ENCODE results near the gene CDC16. TPM values are rescaled to one million over a fixed set of nuclear protein-coding genes. Genes with fewer than 3 reads are reported as not detected.
A peak's percentile ranks its signal among the peaks of the same experiment; 100 is the strongest.
"Not testable (repeated sequence)": the region's sequence is repeated elsewhere in the genome, so short reads cannot be mapped to it uniquely, and the experiment has no call there.

CDC16 gene
- total RNA-seq, 1 donor from 2014 or later, result 28.8 TPM

GRCh38 chr13:114263578-114263977 lies 28.9 kb downstream of the CDC16 start:
- no peak for DNase-seq (ENCODE audit: low read depth in 2 of 2)

- DNase-seq (ENCODE audit: low read depth in 2 of 2), result not testable (repeated sequence)
These were observed 29.6 kb downstream of the CDC16 start for GRCh38 chr13:114264313-114264712.

GRCh38 chr13:114264886-114265611 lies 30.4 kb downstream of the CDC16 start:
- no peak for DNase-seq (ENCODE audit: low read depth in 2 of 2)

- no peak for DNase-seq (ENCODE audit: low read depth in 2 of 2)
These were observed 31.5 kb downstream of the CDC16 start for GRCh38 chr13:114266241-114266640.

DNA sequence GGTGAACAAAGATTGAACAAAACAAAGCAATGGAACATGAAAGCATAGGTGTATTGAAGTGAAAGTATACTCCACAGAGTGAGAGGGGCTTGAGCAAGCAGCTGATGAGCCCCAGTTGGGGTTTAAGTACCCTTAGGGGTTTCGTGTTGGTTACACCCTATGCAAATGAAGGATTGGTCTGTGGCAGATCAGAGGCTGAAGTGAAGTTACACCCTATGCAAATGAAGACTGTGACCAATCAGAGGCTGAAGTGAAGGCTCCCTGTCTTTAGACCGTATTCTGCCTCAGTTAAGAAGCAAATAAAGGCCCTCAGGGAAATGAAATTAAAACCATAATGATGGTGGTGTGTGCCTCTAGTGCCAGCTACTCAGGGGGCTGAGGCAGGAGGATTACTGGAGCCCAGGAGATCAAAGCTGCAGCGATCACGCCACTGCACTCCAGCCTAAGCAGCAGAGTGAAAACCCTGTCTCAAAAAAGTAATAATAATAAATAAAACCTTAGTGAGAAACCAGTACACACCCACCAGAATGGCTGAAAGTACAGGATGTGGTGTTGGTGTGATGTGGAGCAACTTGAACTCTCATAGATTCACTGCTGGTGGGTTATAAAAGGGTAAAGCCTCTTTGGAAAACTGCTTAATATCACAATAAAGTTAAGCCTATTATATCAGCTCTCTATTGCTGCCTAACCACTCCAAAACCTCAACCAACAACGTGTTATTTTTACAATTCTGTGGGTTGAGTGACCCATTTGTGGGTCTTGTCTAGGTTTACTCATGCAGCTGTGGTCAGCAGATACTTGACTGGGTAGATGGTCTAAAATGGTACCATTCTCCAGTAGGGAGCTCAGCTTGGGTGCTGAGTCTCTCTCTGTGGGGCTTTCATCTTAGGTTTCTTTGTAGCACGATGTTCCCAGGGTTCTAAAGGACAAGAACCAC lies 33.9 kb downstream of the CDC16 start:
- DNase-seq (ENCODE audit: low read depth in 2 of 2), result no peak

DNA sequence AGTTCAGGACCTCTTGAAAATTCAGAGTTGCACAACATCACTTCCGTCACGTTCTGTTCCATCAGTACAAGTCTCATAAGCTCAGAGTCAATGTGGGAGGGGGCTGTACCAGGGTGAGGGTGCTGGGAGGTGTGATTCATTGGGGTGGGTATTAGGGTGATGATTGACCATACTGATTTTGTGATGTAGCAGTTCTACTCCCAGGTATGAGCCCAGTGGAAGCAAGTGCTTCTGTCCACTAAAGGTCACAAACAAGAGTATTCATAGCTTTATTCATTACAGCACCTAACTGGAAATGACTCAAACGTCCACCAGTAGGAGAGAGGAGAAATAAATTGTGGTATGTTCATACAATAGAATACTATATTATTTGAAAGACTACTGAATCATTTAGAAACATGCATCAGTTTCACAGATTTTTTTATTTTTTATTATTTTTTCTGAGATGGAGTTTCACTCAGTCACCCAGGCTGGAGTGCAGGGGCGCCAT lies 34.6 kb downstream of the CDC16 start:
- no peak for DNase-seq (ENCODE audit: low read depth in 2 of 2)

DNA sequence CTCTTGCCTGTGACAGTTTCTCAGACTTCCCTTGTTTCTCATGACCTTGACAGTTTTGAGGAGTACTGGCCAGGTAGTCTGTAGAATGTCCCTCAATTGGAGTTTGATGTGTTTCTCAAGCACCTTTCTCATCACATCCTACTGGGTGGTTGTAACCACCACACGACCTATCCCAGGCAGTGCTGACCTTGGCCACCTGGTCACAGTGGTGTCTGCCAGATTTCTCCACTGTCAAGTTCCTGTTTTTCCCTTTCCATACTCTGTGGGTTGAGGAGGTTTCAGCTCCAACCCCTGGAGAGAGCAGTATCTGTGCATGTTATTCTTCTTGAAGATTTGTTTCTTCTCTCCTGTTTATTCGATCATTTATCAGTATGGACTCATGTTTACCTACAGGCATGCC lies 38.3 kb downstream of the CDC16 start:
- DNase-seq (ENCODE audit: low read depth in 2 of 2), result peak; percentile 35 to 58

DNA sequence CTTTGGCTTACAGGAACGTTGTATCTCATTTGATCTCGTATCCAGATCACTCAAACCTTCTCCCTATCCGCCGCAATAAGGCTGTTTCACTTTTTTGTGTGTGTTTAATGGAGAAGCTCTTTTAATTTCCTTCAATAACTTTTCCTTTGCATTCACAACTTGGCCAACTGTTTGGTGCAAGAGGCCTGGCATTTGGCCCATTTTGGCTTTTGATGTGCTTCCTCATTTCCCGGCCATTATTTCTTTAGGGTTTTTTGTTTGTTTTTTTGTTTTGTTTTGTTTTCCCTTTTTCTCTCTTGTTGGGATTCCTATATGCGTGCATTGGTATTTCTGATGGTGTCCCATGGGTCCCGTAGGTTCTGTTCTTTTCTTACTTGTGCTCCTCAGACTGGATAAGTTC lies 40.6 kb downstream of the CDC16 start:
- DNase-seq (ENCODE audit: low read depth in 2 of 2), result peak in 1 of 2 donors; percentile 5

DNA sequence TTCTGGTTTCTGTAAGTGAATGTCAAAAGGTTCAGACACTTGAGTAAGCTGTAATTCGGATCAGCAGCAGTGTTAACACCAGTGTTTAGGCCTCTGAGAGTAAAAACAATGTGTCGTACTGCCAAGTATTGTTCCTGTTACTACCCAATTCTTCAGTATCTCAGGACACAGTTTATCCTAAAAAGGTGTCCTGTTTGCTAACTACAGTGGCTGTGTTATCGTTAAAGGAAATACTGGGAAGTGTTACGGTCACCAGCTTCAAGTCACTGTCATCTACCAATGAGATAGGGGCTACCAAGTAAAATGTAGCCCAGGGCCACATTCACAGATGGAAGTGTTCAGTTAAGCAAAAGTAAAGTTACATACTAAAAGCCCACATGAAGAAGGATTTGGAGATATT lies 44.4 kb downstream of the CDC16 start:
- no peak for DNase-seq (ENCODE audit: low read depth in 2 of 2)

- no peak for DNase-seq (ENCODE audit: low read depth in 2 of 2)
These were observed 45.2 kb downstream of the CDC16 start for GRCh38 chr13:114279758-114280355.

- DNase-seq (ENCODE audit: low read depth in 2 of 2), result peak; percentile 78 to 95
These were observed 46.8 kb downstream of the CDC16 start, which contains the start of gene UPF3A for GRCh38 chr13:114281351-114282040. UPF3A (plus strand) TSS chr13:114281601; CDS start chr13:114281640, 39 bp downstream.

DNA sequence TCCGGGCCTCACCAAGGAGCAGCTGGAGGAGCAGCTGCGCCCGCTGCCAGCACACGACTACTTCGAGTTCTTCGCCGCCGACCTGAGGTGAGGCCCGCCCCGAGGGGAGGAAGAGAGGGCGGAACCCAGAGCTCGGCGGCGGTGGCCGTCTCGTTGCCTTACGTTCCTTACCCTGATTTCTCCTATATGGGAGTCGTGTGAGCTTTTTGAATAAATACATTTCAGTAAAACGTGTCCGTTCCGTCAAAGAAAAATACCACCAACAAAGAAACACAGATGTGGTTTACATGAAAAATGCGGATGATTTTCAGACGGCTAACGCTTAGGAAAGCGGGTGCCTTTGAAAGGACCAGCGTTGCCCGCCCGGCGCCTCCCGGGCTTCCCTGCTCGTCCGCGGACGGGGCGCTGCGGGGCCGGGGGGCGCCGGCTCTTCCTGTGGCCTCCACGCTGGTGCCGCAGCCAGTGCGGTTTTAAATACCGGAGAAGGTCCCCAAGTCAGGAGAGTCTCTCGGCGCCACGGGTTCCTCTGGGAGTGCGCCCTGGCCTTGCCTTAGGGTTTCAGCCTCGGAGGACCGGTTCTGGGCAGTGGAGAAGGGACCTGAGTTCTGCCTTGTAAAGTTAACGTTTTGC lies 47.5 kb downstream of the CDC16 start:
- DNase-seq (ENCODE audit: low read depth in 2 of 2), result peak in 1 of 2 donors; percentile 25

- peak in 1 of 2 donors; percentile 3 for DNase-seq (ENCODE audit: low read depth in 2 of 2)
These were observed 48.9 kb downstream of the CDC16 start for GRCh38 chr13:114283576-114283975.

GRCh38 chr13:114284680-114285079 lies 50.0 kb downstream of the CDC16 start:
- no peak for DNase-seq (ENCODE audit: low read depth in 2 of 2)

GRCh38 chr13:114285166-114285808 lies 50.6 kb downstream of the CDC16 start:
- peak in 1 of 2 donors; percentile 4 for DNase-seq (ENCODE audit: low read depth in 2 of 2)

- no peak for DNase-seq (ENCODE audit: low read depth in 2 of 2)
These were observed 52.1 kb downstream of the CDC16 start for GRCh38 chr13:114286808-114287207.

DNA sequence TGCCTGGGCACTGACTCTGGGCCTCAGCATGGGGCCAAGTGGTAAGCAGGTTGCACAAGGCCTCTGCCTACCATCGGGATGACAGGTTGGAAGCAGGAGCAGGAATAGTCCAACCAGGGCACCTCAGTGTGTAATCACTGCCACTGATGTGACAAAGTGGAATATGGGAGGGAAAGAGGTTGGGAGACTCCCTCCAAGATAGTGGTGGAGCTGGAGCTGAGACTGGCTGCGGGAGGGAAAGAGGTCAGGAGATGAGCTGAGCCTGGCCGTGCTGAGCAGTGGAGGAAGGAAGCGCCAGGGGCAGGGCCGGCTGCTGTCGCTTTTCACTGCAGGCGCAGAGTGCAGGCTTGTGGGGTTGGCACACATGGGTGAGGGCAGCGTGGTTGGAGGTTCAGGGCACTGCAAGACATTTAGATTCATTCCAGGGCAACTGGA lies 53.5 kb downstream of the CDC16 start:
- DNase-seq (ENCODE audit: low read depth in 2 of 2), result no peak

DNA sequence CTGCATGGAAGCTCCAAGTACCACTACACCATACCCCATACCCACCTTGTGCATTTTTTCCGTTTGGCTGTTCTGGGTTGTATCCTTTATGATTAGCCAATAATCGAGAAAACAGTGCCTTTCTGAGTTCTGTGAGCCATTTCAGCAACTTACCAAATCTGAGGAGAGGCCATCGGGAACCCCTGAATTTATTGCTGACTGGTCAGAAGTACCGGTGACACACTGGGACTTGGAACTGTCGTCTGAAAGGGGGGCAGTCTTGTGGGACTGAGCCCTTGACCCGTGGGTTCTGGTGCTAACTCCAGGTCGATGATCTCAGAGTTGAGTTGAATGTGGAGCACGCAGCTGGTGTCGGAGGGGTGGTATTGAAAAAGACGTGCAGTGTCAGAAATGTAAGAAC lies 61.8 kb downstream of the CDC16 start:
- no peak for DNase-seq (ENCODE audit: low read depth in 2 of 2)

- DNase-seq (ENCODE audit: low read depth in 2 of 2), result no peak
These were observed 62.2 kb downstream of the CDC16 start for GRCh38 chr13:114296902-114297301.

DNA sequence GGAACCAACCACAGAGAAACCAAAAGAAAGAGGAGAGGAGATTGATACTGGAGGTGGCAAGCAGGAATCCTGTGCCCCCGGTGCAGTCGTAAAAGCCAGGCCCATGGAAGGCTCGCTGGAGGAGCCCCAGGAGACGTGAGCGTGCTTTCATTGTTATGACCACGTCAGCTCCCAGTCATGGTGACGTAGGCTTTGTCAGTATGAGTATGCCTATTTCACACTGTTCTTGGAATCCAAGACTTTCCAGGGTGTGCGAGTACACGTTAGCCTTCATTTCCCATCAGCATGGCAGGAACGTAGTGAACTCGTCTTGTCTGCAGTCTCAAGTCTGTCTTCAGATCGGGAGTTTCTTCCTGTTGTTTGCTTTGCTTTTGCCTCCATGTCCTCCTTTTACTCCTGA lies 64.2 kb downstream of the CDC16 start:
- DNase-seq (ENCODE audit: low read depth in 2 of 2), result no peak
